LNCAP (cell line): ENCODE results near the gene HAP1.

Experiments used
- TF ChIP-seq, protein P1 (sequence below): fragments of 450-650 bp; IDR thresholded peaks from 2 replicates; pipeline ENCODE4 v1.5.1; 2017; ENCODE audit warnings: mild to moderate bottlenecking

HAP1 gene

DNA sequence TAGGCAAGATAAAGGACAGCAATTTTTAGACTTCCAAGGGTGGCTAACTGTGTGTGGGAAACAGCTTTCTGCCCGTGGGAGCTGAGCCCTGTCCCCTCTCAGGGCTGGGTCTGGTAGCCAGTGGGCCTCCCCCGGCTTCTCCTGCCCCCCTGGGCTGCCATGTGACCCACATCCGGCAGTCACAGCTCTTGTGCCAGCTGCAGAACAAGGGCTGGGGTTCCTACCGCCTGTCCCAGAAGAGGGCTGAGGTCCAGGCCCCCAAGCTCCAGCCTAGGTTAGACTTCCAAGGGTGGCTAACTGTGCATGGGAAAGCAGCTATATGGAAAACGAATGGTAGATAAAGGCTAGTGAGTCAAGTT lies 16.2 kb downstream of the HAP1 start:
- TF ChIP-seq, protein P1, sequence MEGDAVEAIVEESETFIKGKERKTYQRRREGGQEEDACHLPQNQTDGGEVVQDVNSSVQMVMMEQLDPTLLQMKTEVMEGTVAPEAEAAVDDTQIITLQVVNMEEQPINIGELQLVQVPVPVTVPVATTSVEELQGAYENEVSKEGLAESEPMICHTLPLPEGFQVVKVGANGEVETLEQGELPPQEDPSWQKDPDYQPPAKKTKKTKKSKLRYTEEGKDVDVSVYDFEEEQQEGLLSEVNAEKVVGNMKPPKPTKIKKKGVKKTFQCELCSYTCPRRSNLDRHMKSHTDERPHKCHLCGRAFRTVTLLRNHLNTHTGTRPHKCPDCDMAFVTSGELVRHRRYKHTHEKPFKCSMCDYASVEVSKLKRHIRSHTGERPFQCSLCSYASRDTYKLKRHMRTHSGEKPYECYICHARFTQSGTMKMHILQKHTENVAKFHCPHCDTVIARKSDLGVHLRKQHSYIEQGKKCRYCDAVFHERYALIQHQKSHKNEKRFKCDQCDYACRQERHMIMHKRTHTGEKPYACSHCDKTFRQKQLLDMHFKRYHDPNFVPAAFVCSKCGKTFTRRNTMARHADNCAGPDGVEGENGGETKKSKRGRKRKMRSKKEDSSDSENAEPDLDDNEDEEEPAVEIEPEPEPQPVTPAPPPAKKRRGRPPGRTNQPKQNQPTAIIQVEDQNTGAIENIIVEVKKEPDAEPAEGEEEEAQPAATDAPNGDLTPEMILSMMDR = no peak

DNA sequence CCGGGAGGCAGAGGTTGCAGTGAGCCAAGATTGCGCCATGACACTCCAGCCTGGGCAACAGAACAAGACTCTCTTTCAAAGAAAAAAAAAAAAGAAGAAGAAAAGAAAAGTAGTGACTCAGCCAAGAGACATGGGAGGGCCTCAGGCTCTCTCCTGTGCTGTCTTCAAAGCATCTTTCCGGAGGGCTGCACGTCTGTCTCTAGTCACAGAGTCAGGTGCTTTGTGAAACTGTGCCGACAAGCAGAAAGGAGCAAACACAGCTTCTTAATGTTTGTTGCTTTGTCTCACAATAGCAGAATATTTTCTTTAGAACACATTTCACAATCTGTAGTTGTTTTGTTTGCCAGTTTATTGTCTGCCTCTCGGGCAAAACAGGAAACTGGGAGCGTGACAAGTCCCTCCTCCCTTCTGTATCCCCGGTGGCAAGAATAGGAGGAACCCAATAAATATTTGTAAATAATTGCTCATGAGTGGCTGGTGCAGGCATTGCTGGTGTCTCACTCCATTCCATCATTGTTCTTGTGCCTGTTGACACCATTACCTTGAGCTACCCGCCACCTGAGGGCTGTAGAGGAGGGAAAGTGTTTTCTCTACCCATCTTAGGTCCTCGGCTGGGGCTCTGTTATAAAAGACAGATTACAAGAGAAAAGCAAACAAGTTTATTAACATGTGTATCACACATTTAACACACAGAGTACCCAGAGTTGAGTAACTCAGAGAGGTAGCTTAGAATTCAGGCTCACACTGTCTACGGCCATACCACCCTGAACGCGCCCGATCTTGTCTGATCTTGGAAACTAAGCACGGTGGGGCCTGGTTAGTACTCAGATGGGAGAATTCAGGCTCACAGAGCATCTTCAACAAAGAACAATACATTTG lies 16.8 kb downstream of the HAP1 start:
- TF ChIP-seq, protein P1 = no peak

DNA sequence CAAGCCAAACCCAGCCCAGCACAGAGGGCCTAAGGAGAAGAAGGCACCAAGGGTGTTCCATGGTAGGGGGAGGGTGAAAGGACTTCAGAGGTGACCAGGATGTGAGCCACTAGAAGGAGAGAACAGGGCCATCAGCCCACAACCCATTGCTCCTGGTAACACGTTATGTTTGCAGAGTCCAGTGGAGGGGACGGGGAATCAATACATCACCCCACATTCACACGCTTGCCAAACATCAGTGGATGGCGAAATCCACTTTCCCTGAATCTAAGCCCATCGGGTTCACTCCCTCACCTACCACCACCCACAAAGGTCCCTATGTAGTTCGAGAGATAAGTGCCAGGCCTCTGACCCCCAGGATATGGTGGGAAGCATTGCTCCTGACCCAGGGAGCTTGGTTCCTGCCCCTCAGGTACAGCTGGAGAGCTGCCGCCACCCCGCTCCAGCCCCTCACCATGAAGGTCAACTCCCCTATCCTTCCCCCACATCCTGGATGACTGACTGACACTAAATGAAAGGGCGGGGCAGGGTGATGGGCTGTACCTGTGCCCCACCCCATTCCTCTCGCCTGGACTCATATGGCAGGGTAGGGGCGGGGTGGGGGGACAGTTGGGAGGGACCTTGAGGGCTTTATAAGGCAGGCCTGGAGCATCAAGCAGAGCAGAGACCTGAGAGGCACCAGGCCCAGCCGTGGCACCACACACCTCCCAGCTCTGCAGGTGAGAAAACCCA lies 22.6 kb downstream of the HAP1 start, which contains the start of gene GAST:
Gene GAST, plus strand, starts transcription at position 663 of the 732 bp plus-strand sequence. CDS start 3,106 bp downstream, outside the sequence.
- TF ChIP-seq, protein P1 = no peak

DNA sequence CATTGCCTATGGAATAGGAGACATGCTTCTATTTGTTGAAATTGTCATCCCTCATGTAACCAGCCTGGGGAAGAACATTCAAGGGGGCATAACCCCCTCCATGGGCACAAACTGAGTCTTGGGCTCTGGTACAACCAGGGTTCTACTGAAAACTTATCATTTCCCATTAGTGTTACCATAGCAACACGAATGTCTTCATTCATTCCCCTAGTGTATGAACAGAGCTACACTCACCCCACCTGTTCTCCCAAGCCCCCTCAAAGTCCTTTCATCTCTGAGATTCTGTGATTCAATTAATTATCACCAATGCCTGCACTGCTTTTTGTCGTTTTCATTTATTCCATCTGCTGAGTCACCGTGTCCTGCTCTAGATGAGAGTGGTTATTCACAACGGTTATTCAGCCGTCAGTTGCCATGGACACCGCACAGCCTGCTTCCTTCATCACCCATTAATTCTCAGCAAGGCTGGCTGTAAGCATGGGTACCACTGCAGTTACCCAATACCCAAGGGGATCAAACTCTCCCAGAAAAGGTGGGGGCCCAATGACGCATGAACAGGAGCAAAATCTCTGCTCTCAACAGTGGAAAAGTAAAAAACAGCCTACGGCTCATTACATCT lies 23.9 kb downstream of the HAP1 start:
- TF ChIP-seq, protein P1 = no peak

DNA sequence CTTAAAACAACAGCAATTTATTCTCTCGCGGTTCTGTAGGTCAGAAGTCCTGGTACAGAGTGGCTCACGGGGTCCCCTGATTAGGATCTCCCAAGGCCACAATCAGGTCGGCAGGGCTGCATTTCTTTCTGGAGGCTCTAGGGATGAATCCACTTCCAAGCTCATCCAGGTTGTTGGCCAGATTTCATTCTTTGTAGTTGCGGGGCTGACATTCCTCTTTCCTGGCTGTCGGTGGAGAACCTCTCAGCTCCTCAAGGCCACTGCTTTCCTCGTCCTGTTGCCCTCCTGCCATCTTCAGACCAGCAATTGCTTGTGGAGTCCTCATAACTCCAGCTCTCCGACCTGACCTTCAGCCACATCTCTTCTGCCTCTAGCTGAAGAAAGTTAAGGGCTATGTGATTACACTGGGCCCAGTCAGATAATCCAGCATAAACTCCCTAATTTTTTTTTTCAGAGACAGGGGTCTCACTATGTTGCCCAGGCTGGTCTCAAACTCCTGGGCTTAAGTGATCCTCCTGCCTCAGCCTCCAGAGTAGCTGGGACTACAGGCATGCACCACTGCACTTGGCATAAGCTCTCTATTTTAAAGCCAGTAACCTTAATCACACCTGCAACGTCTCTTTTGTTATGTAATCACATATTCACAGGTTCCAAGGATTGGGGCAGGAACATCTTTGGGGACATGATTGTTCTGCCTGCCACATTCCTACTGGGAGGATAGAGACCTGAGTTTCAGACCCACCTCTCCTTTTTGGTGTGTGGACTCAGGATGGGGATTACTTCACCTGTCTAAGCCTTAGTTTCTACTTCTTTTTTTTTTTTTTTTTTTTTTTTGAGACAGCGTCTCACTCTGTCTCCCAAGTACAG lies 26.4 kb downstream of the HAP1 start:
- TF ChIP-seq, protein P1 = no peak

DNA sequence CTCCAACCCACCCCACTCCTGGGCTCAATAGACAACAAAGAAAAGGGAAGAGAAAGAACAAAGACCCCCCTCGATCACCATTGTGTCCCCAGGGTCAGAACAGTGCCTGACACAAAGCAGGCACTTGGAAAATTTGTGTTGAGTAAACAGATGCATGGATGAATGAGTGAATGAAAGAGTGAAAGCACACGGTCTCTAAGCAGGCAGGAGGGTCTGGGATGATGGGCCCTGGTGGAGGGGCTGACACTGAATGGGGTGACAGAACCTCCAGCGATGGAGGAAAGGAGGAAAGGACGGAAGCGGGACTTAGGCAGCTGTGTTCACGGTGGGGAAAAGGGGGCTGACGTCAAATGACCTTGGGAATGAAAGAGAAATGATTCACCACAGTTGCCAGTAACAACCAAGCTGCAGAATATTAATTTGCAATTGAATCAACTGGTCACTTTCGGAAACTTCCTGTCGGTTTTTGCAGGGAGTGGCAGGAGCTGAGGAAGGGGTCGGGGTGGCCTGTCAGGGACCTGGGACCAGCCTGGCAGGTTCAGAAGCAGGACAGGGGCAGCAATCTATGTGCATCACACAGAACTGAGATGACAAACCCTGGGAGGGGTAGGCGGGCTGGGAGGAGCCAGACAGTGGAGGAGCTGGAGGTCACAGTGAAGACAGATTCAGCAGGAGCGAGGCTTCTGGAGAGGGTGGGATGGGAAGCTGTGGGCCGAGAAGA lies 29.0 kb downstream of the HAP1 start:
- TF ChIP-seq, protein P1 = no peak
